GM06990 (cell line): ENCODE data around the gene RNF181.

ENCODE experiments used
- DNase-seq: peaks from one replicate; pipeline ENCODE4 v3.0.0-alpha.2; 2011; ENCODE audit not compliant: insufficient read length; ENCODE audit errors: extremely low read depth
- H3K27me3 ChIP-seq: replicated peaks from 2 replicates; pipeline ENCODE4 v1.6.0; 2011; ENCODE audit warnings: low read length; ENCODE audit not compliant: control insufficient read depth, insufficient read depth
- H3K36me3 ChIP-seq: 2 replicates; pipeline ENCODE4 v1.5.1; 2011; ENCODE audit warnings: low read length; ENCODE audit not compliant: control insufficient read depth, insufficient read depth
- H3K4me3 ChIP-seq: replicated peaks from 2 replicates; pipeline ENCODE4 v1.5.1; 2011; ENCODE audit warnings: low read depth, mild to moderate bottlenecking, control low read depth, low read length
- TF ChIP-seq, protein P1 (sequence below): IDR thresholded peaks from 2 replicates; pipeline ENCODE4 v1.5.1; 2011; ENCODE audit warnings: low read length, control low read depth, mild to moderate bottlenecking, inconsistent platforms; ENCODE audit not compliant: insufficient read depth, poor library complexity, severe bottlenecking

Gene RNF181

DNA sequence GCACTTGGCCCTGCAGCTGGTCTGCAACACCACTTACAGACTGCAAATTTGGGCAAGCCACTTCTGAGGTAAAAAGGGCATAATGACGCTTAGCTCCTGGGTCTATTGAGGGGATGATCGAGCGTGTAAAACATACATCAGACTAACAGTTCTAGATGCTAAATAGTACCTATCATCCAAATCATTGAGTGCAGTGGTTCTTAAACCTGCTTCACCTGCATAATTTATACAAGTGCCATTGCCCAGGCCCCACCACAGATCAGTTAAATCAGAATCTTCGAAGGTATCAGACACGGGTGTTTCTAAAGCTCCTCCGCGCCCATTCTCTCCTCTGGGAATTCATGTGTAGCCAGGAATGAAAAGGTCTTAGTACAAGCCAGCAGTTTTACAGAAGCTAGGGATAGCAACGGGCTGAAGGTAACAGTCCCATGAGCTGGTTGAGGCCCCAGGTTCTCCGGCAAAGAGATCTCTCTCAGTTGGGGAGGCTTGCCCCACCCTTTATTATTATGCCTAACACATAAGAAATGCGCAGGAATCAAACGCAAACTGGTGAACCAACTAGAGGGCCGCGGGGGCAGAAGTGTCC is 737 bp upstream of the RNF181 start:
- Histone ChIP-seq H3K4me3 (peak overlapping the region; percentile 97), H3K27me3 (no peaks in the 10 kb centered on the region), H3K36me3 (peaks cover 8% of the 10 kb centered on the region)
- TF ChIP-seq, protein P1, sequence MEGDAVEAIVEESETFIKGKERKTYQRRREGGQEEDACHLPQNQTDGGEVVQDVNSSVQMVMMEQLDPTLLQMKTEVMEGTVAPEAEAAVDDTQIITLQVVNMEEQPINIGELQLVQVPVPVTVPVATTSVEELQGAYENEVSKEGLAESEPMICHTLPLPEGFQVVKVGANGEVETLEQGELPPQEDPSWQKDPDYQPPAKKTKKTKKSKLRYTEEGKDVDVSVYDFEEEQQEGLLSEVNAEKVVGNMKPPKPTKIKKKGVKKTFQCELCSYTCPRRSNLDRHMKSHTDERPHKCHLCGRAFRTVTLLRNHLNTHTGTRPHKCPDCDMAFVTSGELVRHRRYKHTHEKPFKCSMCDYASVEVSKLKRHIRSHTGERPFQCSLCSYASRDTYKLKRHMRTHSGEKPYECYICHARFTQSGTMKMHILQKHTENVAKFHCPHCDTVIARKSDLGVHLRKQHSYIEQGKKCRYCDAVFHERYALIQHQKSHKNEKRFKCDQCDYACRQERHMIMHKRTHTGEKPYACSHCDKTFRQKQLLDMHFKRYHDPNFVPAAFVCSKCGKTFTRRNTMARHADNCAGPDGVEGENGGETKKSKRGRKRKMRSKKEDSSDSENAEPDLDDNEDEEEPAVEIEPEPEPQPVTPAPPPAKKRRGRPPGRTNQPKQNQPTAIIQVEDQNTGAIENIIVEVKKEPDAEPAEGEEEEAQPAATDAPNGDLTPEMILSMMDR = no peak
- DNase-seq = no peak

DNA sequence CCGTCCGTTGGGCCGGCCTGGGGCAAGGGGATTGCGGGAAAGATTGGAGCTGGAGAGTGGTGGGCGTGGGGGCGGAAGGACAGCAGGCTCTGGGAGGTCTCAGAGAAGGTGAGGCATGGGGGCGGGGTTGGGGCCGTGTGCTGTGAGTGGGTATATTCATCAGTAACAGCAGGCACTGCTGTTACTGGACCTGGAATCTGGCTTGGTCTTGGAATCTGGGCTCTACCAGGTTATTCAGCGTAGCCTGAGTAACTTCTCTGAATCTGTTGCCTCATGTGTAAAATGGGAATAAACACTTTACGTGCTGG is 435 bp downstream of the RNF181 start:
- DNase-seq = no peak
- Histone ChIP-seq H3K4me3 (peak overlapping the region; percentile 97), H3K27me3 (no peaks in the 10 kb centered on the region), H3K36me3 (peaks cover 8% of the 10 kb centered on the region)
- TF ChIP-seq, protein P1 = no peak

DNA sequence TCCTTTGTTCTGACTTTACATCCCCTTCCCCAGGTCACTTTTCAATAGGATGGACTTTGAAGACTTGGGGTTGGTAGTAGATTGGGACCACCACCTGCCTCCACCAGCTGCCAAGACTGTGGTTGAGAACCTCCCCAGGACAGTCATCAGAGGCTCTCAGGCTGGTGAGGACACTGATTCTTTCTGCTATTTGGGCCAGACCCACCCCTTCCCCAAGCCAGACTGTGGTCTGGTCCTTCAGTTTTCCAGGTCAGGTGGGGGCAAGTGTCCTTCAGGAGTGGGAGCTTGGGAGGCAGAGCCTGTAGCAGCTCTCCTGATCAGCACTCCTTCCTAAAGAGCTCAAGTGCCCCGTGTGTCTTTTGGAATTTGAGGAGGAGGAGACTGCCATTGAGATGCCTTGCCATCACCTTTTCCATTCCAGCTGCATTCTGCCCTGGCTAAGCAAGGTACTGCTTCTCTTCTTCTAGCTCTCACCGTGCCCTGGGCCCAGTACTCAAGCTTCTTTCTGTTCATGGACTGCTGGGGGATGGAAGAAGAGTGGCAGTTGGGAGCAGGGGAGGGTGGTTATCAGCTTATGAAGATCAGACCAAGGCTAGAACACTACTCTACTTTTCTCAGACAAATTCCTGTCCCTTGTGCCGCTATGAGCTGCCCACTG is 1.1 kb downstream of the RNF181 start:
- Histone ChIP-seq H3K27me3 (no peaks in the 10 kb centered on the region), H3K36me3 (peaks cover 8% of the 10 kb centered on the region), H3K4me3 (peak overlapping the region; percentile 97)
- TF ChIP-seq, protein P1 = no peak
- no peak for DNase-seq

DNA sequence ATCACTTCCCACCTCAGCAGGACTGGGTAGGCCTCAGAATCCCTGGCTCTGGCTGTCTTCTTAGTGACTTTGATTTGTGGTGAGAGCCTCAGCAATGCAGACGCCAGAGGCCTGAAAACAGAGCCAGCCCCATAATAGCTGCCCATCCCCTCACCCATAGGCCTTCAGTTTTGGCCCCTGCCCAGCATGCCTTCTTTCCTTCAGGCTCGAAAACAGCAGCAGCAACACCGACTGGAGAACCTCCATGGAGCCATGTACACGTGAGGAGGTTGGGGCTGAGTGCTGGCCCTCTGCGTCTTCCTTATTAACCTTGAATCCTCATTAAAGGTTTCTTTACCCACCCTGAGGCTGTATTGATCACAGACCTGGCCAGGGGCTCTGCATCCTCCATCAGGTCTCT is 1.7 kb downstream of the RNF181 start:
- TF ChIP-seq, protein P1 = no peak
- no peaks in the 10 kb centered on the region for H3K27me3 ChIP-seq
- H3K36me3 ChIP-seq = peaks cover 8% of the 10 kb centered on the region
- no peak for DNase-seq
- H3K4me3 ChIP-seq = no peak overlapping the region

DNA sequence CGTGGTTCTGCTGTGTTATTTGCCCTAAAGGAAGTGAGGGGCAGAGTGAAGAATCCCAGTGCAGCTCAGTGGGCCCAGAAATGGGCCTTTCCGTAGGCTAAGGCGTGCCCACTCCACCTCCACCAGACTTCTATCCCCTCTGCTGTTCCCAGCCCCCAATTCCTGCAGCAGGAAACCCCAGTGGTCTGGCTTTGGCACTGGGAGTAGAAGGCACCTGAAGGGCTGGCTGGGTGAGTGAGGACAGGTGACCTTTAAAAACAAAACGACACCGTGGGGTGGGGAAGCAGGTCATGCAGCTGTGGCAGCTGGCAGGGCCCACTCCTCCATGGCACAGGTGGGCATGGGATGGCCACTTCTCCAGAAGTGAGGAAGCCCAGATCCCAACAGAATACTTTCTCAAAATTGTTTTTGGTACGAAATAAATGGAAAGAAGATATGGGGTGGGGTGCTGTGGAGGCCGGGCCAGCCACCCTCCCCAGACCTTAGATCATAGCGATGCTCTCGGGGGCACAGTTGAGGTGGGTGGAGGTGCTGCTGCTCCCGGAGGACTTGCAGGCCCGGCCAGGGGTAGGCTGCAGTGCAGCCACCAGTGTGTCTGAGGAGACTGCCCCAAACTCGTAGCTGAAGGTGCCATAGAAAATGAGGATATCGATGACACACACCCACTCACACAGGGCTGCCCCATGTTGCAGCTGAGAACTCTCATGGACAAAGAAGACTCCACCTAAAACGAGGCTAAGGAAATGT is 3.2 kb downstream of the RNF181 start:
- TF ChIP-seq, protein P1 = no peak

More for the DNA sequence above, 3.2 kb downstream of the RNF181 start:
- Histone ChIP-seq H3K4me3 (no peak overlapping the region), H3K27me3 (no peaks in the 10 kb centered on the region), H3K36me3 (peaks cover 8% of the 10 kb centered on the region)
- no peak for DNase-seq
